Breast epithelium (tissue), 3 donors: ENCODE measurements around the gene ERI2.

Source experiments
- POLR2A ChIP-seq: fragments of 450-650 bp; IDR thresholded peaks from one replicate; pipeline ENCODE4 v1.6.1; 2016; ENCODE audit warnings: antibody characterized with exemption, mild to moderate bottlenecking, moderate library complexity
- POLR2AphosphoS5 ChIP-seq, 3 donors: sonication (generic); formaldehyde crosslinking; IDR thresholded peaks; one replicate each; pipeline ENCODE4 v1.6.1; 2017; ENCODE audit warnings: antibody characterized with exemption in 3 of 3
- TF ChIP-seq, protein P1 (sequence below), 3 donors: fragments of 450-650 bp; IDR thresholded peaks; one replicate each; pipeline ENCODE4 v1.5.1; 2016 to 2017; ENCODE audit warnings: antibody characterized with exemption in 3 of 3, mild to moderate bottlenecking in 3 of 3, moderate library complexity in 3 of 3

DNA sequence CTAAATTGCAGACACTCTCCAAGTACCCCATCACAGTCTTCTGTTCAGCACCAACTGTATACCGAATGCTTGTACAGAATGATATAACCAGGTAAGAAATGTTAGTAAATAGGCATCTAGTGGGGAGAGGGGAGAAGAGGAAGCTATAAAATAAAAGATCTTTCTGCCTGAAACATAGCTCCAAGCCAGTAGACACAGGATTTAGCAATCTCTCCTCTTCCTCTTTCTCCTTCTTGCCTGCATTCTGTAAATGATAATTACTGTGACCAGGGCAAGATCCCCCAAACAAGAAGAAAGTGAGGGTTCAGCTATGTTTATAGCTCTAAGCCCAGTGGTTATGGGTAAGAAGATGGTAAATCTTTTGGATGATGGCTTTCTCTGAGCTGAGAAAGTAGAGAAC lies 24.6 kb downstream of the ERI2 start:
- TF ChIP-seq, protein P1, sequence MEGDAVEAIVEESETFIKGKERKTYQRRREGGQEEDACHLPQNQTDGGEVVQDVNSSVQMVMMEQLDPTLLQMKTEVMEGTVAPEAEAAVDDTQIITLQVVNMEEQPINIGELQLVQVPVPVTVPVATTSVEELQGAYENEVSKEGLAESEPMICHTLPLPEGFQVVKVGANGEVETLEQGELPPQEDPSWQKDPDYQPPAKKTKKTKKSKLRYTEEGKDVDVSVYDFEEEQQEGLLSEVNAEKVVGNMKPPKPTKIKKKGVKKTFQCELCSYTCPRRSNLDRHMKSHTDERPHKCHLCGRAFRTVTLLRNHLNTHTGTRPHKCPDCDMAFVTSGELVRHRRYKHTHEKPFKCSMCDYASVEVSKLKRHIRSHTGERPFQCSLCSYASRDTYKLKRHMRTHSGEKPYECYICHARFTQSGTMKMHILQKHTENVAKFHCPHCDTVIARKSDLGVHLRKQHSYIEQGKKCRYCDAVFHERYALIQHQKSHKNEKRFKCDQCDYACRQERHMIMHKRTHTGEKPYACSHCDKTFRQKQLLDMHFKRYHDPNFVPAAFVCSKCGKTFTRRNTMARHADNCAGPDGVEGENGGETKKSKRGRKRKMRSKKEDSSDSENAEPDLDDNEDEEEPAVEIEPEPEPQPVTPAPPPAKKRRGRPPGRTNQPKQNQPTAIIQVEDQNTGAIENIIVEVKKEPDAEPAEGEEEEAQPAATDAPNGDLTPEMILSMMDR (IDR thresholded peaks at IDR 0.05), result no peak
- TF ChIP-seq POLR2AphosphoS5 (IDR thresholded peaks at IDR 0.05) (no peak), POLR2A (no peak)
